Thyroid gland (tissue), 4 donors: Measurements from ENCODE around the gene GSTA3.
"Not testable (repeated sequence)": the region's sequence is repeated elsewhere in the genome, so short reads cannot be mapped to it uniquely, and the experiment has no call there.

Experiments
- POLR2A ChIP-seq, 2 donors: fragments of 450-650 bp; IDR thresholded peaks; one replicate each; pipeline ENCODE4 v1.6.1; 2017; ENCODE audit warnings: antibody characterized with exemption in 2 of 2, mild to moderate bottlenecking in 2 of 2, moderate library complexity in 1 of 2
- TF ChIP-seq, protein P1 (sequence below), 6 experiments: fragments of 200-600 bp in 3 of 6; fragments of 450-650 bp in 3 of 6; sonication (generic) in 3 of 6; IDR thresholded peaks; one replicate each; pipeline ENCODE4 v1.5.1; 2016 to 2019; ENCODE audit warnings: antibody characterized with exemption in 6 of 6, mild to moderate bottlenecking in 2 of 6, inconsistent platforms in 1 of 6, moderate library complexity in 1 of 6

DNA sequence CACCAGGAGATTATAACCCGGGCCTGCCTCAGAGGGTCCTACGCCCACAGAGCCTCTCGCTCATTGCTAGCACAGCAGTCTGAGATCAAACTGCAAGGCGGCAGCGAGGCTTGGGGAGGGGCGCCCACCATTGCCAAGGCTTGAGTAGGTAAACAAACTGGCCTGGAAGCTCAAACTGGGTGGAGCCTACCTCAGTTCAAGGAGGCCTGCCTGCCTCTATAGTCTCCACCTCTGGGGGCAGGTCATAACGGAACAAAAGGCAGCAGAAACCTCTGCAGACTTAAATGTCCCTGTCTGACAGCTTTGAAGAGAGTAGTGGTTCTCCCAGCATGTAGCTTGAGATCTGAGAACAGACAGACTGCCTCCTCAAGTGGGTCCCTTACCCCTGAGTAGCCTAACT is 48.3 kb downstream of the GSTA3 start:
- TF ChIP-seq POLR2A (IDR thresholded peaks at IDR 0.05) = not testable (repeated sequence)
- TF ChIP-seq, protein P1, sequence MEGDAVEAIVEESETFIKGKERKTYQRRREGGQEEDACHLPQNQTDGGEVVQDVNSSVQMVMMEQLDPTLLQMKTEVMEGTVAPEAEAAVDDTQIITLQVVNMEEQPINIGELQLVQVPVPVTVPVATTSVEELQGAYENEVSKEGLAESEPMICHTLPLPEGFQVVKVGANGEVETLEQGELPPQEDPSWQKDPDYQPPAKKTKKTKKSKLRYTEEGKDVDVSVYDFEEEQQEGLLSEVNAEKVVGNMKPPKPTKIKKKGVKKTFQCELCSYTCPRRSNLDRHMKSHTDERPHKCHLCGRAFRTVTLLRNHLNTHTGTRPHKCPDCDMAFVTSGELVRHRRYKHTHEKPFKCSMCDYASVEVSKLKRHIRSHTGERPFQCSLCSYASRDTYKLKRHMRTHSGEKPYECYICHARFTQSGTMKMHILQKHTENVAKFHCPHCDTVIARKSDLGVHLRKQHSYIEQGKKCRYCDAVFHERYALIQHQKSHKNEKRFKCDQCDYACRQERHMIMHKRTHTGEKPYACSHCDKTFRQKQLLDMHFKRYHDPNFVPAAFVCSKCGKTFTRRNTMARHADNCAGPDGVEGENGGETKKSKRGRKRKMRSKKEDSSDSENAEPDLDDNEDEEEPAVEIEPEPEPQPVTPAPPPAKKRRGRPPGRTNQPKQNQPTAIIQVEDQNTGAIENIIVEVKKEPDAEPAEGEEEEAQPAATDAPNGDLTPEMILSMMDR (IDR thresholded peaks at IDR 0.05) = not testable (repeated sequence)
